HepG2 (cell line): ENCODE data around the gene SFXN1. TPM values are rescaled to one million over a fixed set of nuclear protein-coding genes. Genes with fewer than 3 reads are reported as not detected.

Experiments used
- ATAC-seq: fragments of 200-7000 bp; cut with Tn5 transposase; 3 replicates; pipeline ENCODE4 v1.9.1; 2020; ENCODE audit warnings: mild to moderate bottlenecking, moderate library complexity
- BruUV-seq: library from RNA; stranded (reverse); fragments of 400-500 nt; replicated peaks from 2 replicates; lab custom pipeline; 2021; lab: Mats Ljungman, UMichigan
- CTCF ChIA-PET: fragments of 300-600 bp; formaldehyde crosslinking; extraction: SDS; loops from one replicate; lab custom pipeline; 2021; ENCODE audit warnings: low total read pairs, inconsistent platforms, low intra/inter-chr PET ratio; lab: Yijun Ruan, JAX
- POLR2A ChIA-PET: fragments of 350-600 bp; sonication (Branson Sonifier 250); formaldehyde crosslinking; loops from one replicate; lab custom pipeline; 2020; ENCODE audit warnings: antibody characterized with exemption, inconsistent platforms; lab: Yijun Ruan, JAX
- DNase-seq: peaks from one replicate; pipeline ENCODE4 v3.0.0-alpha.2; 2015; ENCODE audit warnings: low spot score
- FAIRE-seq: peaks from 3 replicates; lab custom pipeline; 2011; peaks lifted over from hg19 to GRCh38; lab: Jason Lieb, UNC
- H2AFZ ChIP-seq: one replicate; pipeline ENCODE4 v1.6.1; 2011; ENCODE audit warnings: low read length, inconsistent platforms
- H3K27ac ChIP-seq: fragments of 300-600 bp; 3 replicates; pipeline ENCODE4 v1.8.0; 2011; ENCODE audit warnings: mixed run types, mild to moderate bottlenecking, mixed read lengths, low read length, inconsistent platforms; ENCODE audit not compliant: insufficient read depth; ENCODE audit errors: extremely low read length
- H3K27me3 ChIP-seq, 2 experiments: fragments of 200-600 bp in 1 of 2; 2 replicates in 1 of 2; 3 replicates in 1 of 2; pipeline versions ENCODE4 v1.6.0 to v1.8.0; 2011; ENCODE audit warnings: low read length in 2 of 2, mild to moderate bottlenecking in 2 of 2, moderate library complexity in 2 of 2, inconsistent platforms in 1 of 2; ENCODE audit not compliant: insufficient read depth in 2 of 2, control insufficient read depth in 1 of 2
- H3K36me3 ChIP-seq, 2 experiments: fragments of 200-600 bp in 1 of 2; replicated peaks in 1 of 2; 2 replicates in 1 of 2; 3 replicates in 1 of 2; pipeline versions ENCODE4 v1.5.1 to v1.8.0; 2011; ENCODE audit warnings: low read length in 2 of 2, inconsistent platforms in 1 of 2; ENCODE audit not compliant: insufficient read depth in 2 of 2, control insufficient read depth in 1 of 2
- H3K4me1 ChIP-seq: 2 replicates; pipeline ENCODE4 v1.5.1; 2012; ENCODE audit warnings: low read length, inconsistent platforms; ENCODE audit not compliant: insufficient read depth
- H3K4me2 ChIP-seq: 2 replicates; pipeline ENCODE4 v1.6.0; 2011; ENCODE audit warnings: low read depth, low read length, inconsistent platforms
- H3K4me3 ChIP-seq, 3 experiments: fragments of 200-600 bp in 1 of 3; sonication (generic), shearing (Covaris generic) in 1 of 3; replicated peaks in 1 of 3; 2 replicates each; pipeline ENCODE4 v1.5.1; 2011 to 2016; ENCODE audit warnings: low read length in 3 of 3, inconsistent platforms in 2 of 3, low read depth in 2 of 3, mild to moderate bottlenecking in 2 of 3, control low read depth in 1 of 3, mixed read lengths in 1 of 3; ENCODE audit not compliant: insufficient read depth in 1 of 3
- H3K79me2 ChIP-seq: one replicate; pipeline ENCODE4 v1.6.1; 2011; ENCODE audit warnings: low read length, inconsistent platforms; ENCODE audit not compliant: insufficient read depth
- H3K9ac ChIP-seq: 2 replicates; pipeline ENCODE4 v1.6.0; 2011; ENCODE audit warnings: mild to moderate bottlenecking, low read depth, low read length, inconsistent platforms; ENCODE audit not compliant: insufficient read depth
- H3K9me3 ChIP-seq: 2 replicates; pipeline ENCODE4 v1.5.1; 2012; ENCODE audit warnings: mild to moderate bottlenecking, low read length
- H4K20me1 ChIP-seq: 2 replicates; pipeline ENCODE4 v1.6.0; 2011; ENCODE audit warnings: inconsistent platforms, mild to moderate bottlenecking, low read length, moderate library complexity; ENCODE audit not compliant: insufficient read depth
- BORCS8-MEF2B ChIP-seq: sonication (generic); formaldehyde crosslinking; IDR thresholded peaks from 2 replicates; pipeline ENCODE4 v1.8.0; 2022; ENCODE audit warnings: mild to moderate bottlenecking, missing genetic modification reagents
- FOXO1 ChIP-seq: sonication (generic); formaldehyde crosslinking; IDR thresholded peaks from 2 replicates; pipeline ENCODE4 v1.4.0; 2020; ENCODE audit warnings: missing genetic modification reagents
- MXI1 ChIP-seq: IDR thresholded peaks from 3 replicates; pipeline ENCODE4 v1.6.1; 2012; ENCODE audit warnings: low read depth, low read length, inconsistent platforms, borderline replicate concordance
- SIN3A ChIP-seq: IDR thresholded peaks from 2 replicates; pipeline ENCODE4 v1.6.1; 2011; ENCODE audit warnings: low read depth, mild to moderate bottlenecking, control low read depth, low read length, borderline replicate concordance
- ZFP37 ChIP-seq: sonication (generic); formaldehyde crosslinking; IDR thresholded peaks from 2 replicates; pipeline ENCODE4 v1.4.0; 2020; ENCODE audit warnings: missing genetic modification reagents, borderline replicate concordance
- ZNF12 ChIP-seq: sonication (generic); formaldehyde crosslinking; IDR thresholded peaks from 2 replicates; pipeline ENCODE4 v1.5.0; 2020; ENCODE audit warnings: missing genetic modification reagents
- ZNF333 ChIP-seq: sonication (generic); formaldehyde crosslinking; IDR thresholded peaks from 2 replicates; pipeline ENCODE4 v1.4.0; 2020; ENCODE audit warnings: mild to moderate bottlenecking, missing genetic modification reagents, borderline replicate concordance
- ZNF367 ChIP-seq: sonication (generic); formaldehyde crosslinking; IDR thresholded peaks from 2 replicates; pipeline ENCODE4 v1.4.0; 2020; ENCODE audit warnings: missing genetic modification reagents, borderline replicate concordance
- ZNF589 ChIP-seq: sonication (generic); formaldehyde crosslinking; conservative IDR thresholded peaks from 2 replicates; pipeline ENCODE4 v1.8.0; 2022; ENCODE audit warnings: mild to moderate bottlenecking, moderate library complexity, missing genetic modification reagents
- ZNF816 ChIP-seq: sonication (generic); formaldehyde crosslinking; IDR thresholded peaks from 2 replicates; pipeline ENCODE4 v1.8.0; 2022; ENCODE audit warnings: missing genetic modification reagents, mild to moderate bottlenecking, borderline replicate concordance
- WGBS: methylation state at CpG from one replicate; pipeline ENCODE4 v1.1.6; 2017; ENCODE audit warnings: low lambda C conversion rate; 5-methylcytosine and 5-hydroxymethylcytosine counted together
- in situ Hi-C: cut with HindIII; loops from 2 replicates; pipeline ENCODE4 v1.10.0; 2017; ENCODE audit warnings: low pct_unique_long_range_greater_than_20kb; ENCODE audit not compliant: extremely low pct_ligation_motif_present
- intact Hi-C: fragments of 100-400 bp; cut with micrococcal nuclease; formaldehyde crosslinking; loops from one replicate; pipeline ENCODE4 v1.10.0; 2022; ENCODE audit not compliant: unreplicated experiment
- polyA plus RNA-seq, 8 experiments: library from polyadenylated mRNA; depleted of rRNA in 3 of 8; stranded (reverse) in 7 of 8; unstranded in 1 of 8; fragments of >200 nt; fragmentation: Illumina TruSeq in 4 of 8; extraction: Trizol in 4 of 8; gene quantifications; 2 replicates each; pipeline versions ENCODE4 v1.2.1 to v1.2.3, GENCODE V29; 2011 to 2016; ENCODE audit warnings: low read depth in 4 of 8, missing spikeins in 1 of 8, mixed read lengths in 1 of 8; ENCODE audit not compliant: insufficient read depth in 1 of 8
- total RNA-seq, 5 experiments: library from RNA; depleted of rRNA; stranded (reverse); fragments of >200 nt; fragmentation: Illumina TruSeq; extraction: Trizol; gene quantifications; 2 replicates each; pipeline ENCODE4 v1.2.3, GENCODE V29; 2016; ENCODE audit warnings: low read depth in 1 of 5

The SFXN1 gene
- total and polyA plus RNA-seq, 2 of the 13 experiments (the other 11 are each of a cell fraction or from before 2014, with no cell fraction given) = 122 to 135 TPM

DNA sequence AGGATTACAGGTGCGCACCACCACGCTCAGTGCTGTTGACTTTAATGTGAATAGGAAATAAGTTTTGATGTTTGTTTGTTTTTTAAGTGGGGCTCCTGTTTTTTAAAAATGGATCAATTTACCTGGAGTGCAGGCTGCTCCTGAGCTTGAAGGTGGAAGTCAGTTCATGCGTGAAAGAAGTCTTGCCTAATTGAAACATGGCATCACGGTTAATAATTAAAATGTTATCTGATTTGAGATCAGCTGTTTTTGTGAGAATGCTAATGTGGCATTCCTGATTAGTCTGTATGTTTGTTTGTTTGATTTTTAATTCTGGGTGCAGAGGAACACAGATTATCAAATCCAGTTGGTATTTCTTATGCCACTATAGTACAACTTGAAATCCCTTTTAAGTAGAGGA, 6.5 kb downstream of the SFXN1 start (continued):
- no peak for TF ChIP-seq ZNF589 (CRISPR knock-in tag)
- TF ChIP-seq ZFP37 (CRISPR knock-in tag) = no peak
- no peak for TF ChIP-seq BORCS8-MEF2B (CRISPR knock-in tag)
- TF ChIP-seq ZNF12 (CRISPR knock-in tag) = no peak
- TF ChIP-seq ZNF367 (CRISPR knock-in tag) = no peak
- TF ChIP-seq ZNF333 = no peak
- no peak for TF ChIP-seq ZNF816 (CRISPR knock-in tag)

DNA sequence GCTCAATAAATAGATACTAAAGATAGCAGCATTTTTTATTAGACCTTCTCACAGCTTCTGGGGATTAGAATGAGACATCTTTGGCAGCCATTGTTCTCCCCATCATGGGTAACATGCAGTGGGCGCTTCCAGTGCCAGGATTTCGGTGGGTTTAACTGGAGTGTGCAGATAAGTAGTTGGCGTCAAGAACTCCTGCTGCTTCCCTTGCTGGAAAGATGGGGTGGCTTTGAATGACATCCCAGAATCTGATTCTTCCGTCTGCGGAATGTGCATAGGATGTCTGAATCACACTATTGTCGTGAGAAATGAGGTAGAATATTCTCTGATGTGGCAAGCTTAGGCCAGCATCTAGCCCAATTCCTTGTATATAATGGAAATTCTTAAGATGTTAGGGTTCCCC, 7.3 kb downstream of the SFXN1 start:
- no peak for FAIRE-seq
- no peak overlapping the region for H3K4me3 ChIP-seq
- H3K9ac ChIP-seq = no peak overlapping the region
- no peak for TF ChIP-seq FOXO1 (CRISPR knock-in tag)
- no peak for TF ChIP-seq SIN3A
- TF ChIP-seq MXI1 = no peak
- peaks cover 15% of the 10 kb centered on the region for H3K4me1 ChIP-seq
- in situ Hi-C loops (no loop called here), intact Hi-C loops (no loop called here)
- H4K20me1 ChIP-seq = peaks cover 96% of the 10 kb centered on the region
- no peaks in the 10 kb centered on the region for H3K27me3 ChIP-seq
- ATAC-seq = no peak
- no peak overlapping the region for H2AFZ ChIP-seq
- no peak overlapping the region for H3K4me2 ChIP-seq
- BruUV-seq = no TSS peak
- H3K27ac ChIP-seq = no peak overlapping the region
- CTCF ChIA-PET = no interaction called here
- 97% methylated on average over 6 of the region's 6 CpGs for WGBS
- peaks cover 33 to 78% of the 10 kb centered on the region in 2 experiments for H3K36me3 ChIP-seq
- H3K9me3 ChIP-seq = no peaks in the 10 kb centered on the region
- POLR2A ChIA-PET = no interaction called here
- H3K79me2 ChIP-seq = peaks cover 97% of the 10 kb centered on the region
- DNase-seq = no peak
